GM12878 (cell line): ENCODE measurements around the gene IL18R1.

Source experiments
- ASH2L ChIP-seq: fragments of 300-600, 200-600 bp; sonication (generic); IDR thresholded peaks from 2 replicates; pipeline ENCODE4 v1.6.1; 2017; ENCODE audit warnings: low read depth, mild to moderate bottlenecking, borderline replicate concordance
- BMI1 ChIP-seq: fragments of 450-650 bp; IDR thresholded peaks from 2 replicates; pipeline ENCODE4 v1.6.1; 2016; ENCODE audit warnings: mild to moderate bottlenecking, moderate library complexity, borderline replicate concordance
- EP300 ChIP-seq, 2 experiments: fragments of 150-350 bp in 1 of 2; IDR thresholded peaks; 2 replicates each; pipeline ENCODE4 v1.6.1; 2011 to 2012; ENCODE audit warnings: low read depth in 2 of 2, low read length in 2 of 2, borderline replicate concordance in 1 of 2, improper control_type of control experiment in 1 of 2, inconsistent platforms in 1 of 2; ENCODE audit not compliant: control insufficient read depth in 1 of 2
- EZH2 ChIP-seq: IDR thresholded peaks from 2 replicates; pipeline ENCODE4 v1.6.1; 2012; ENCODE audit warnings: low read depth, mild to moderate bottlenecking, control low read depth, inconsistent platforms, low read length, borderline replicate concordance; ENCODE audit not compliant: control insufficient read depth
- FOXM1 ChIP-seq: IDR thresholded peaks from 2 replicates; pipeline ENCODE4 v1.6.1; 2012; ENCODE audit warnings: low read depth, mild to moderate bottlenecking, inconsistent platforms, low read length, moderate library complexity
- NR2C2 ChIP-seq: IDR thresholded peaks from 2 replicates; pipeline ENCODE4 v1.6.1; 2011; ENCODE audit warnings: borderline replicate concordance, low read depth; ENCODE audit not compliant: control insufficient read depth, insufficient read length
- POLR2A ChIP-seq: IDR thresholded peaks from 2 replicates; pipeline ENCODE4 v1.6.1; 2011; ENCODE audit warnings: low read depth, mild to moderate bottlenecking, low read length
- TBL1XR1 ChIP-seq: IDR thresholded peaks from 2 replicates; pipeline ENCODE4 v1.6.1; 2012; ENCODE audit warnings: low read depth, low read length, improper control_type of control experiment
- TCF12 ChIP-seq: IDR thresholded peaks from 2 replicates; pipeline ENCODE4 v1.6.1; 2011; ENCODE audit warnings: low read depth, mild to moderate bottlenecking, low read length
- ZNF24 ChIP-seq: fragments of 450-650 bp; IDR thresholded peaks from 2 replicates; pipeline ENCODE4 v1.6.1; 2017; ENCODE audit warnings: antibody characterized with exemption, mild to moderate bottlenecking
- TF ChIP-seq, protein P1 (sequence below): IDR thresholded peaks from 2 replicates; pipeline ENCODE4 v1.6.1; 2012; ENCODE audit warnings: low read depth, low read length, improper control_type of control experiment
- TF ChIP-seq, protein P2 (sequence below), 3 experiments: IDR thresholded peaks in 2 of 3; conservative IDR thresholded peaks in 1 of 3; 2 replicates each; pipeline ENCODE4 v1.5.1; 2011; ENCODE audit warnings: low read depth in 3 of 3, low read length in 3 of 3, mild to moderate bottlenecking in 3 of 3, control low read depth in 2 of 3, moderate library complexity in 2 of 3, inconsistent platforms in 1 of 3, mixed read lengths in 1 of 3; ENCODE audit not compliant: control insufficient read depth in 2 of 3, insufficient read depth in 1 of 3; ENCODE audit errors: extremely low read depth in 1 of 3
- TF ChIP-seq, protein P3 (sequence below): IDR thresholded peaks from 2 replicates; pipeline ENCODE4 v1.6.1; 2012; ENCODE audit warnings: mild to moderate bottlenecking, low read depth, low read length
- TF ChIP-seq, protein P4 (sequence below): IDR thresholded peaks from 2 replicates; pipeline ENCODE4 v1.6.1; 2012; ENCODE audit warnings: low read depth, low read length, improper control_type of control experiment

DNA sequence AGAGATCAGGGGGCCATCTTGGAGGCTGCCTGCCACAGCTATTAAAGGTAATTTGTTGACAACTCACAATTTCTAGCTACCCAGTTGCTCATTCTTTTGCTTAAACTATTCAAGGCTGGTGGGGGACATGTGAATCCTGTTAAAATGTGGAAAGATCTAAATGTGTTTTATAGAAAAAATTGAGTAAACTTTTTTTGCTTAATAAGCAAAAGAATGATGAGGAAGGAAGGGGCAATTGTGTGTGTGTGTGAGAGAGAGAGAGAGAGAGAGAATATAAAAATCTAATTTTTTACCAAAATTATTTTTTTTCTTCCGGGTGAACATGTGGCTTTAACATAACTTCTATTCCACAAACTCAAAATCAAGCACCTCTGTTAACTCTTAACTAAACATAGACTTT is 49.5 kb upstream of the IL18R1 start:
- TF ChIP-seq, protein P1, sequence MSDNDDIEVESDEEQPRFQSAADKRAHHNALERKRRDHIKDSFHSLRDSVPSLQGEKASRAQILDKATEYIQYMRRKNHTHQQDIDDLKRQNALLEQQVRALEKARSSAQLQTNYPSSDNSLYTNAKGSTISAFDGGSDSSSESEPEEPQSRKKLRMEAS, result no peak
- TF ChIP-seq, protein P2, sequence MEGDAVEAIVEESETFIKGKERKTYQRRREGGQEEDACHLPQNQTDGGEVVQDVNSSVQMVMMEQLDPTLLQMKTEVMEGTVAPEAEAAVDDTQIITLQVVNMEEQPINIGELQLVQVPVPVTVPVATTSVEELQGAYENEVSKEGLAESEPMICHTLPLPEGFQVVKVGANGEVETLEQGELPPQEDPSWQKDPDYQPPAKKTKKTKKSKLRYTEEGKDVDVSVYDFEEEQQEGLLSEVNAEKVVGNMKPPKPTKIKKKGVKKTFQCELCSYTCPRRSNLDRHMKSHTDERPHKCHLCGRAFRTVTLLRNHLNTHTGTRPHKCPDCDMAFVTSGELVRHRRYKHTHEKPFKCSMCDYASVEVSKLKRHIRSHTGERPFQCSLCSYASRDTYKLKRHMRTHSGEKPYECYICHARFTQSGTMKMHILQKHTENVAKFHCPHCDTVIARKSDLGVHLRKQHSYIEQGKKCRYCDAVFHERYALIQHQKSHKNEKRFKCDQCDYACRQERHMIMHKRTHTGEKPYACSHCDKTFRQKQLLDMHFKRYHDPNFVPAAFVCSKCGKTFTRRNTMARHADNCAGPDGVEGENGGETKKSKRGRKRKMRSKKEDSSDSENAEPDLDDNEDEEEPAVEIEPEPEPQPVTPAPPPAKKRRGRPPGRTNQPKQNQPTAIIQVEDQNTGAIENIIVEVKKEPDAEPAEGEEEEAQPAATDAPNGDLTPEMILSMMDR (IDR thresholded peaks at IDR 0.05 in 2 of 3, conservative IDR thresholded peaks at IDR 0.05 in 1 of 3; ENCODE audit: control insufficient read depth in 2 of 3, extremely low read depth in 1 of 3, insufficient read depth in 1 of 3, low read depth in 3 of 3, low read length in 3 of 3), result no peak
- TF ChIP-seq NR2C2 (no peak), BMI1 (no peak), TBL1XR1 (no peak), ASH2L (no peak), EZH2 (no peak), TCF12 (no peak), ZNF24 (no peak), FOXM1 (no peak), POLR2A (no peak), EP300 (IDR thresholded peaks at IDR 0.05; ENCODE audit: borderline replicate concordance in 1 of 2, control insufficient read depth in 1 of 2, low read depth in 2 of 2, low read length in 2 of 2) (no peak)
- TF ChIP-seq, protein P3, sequence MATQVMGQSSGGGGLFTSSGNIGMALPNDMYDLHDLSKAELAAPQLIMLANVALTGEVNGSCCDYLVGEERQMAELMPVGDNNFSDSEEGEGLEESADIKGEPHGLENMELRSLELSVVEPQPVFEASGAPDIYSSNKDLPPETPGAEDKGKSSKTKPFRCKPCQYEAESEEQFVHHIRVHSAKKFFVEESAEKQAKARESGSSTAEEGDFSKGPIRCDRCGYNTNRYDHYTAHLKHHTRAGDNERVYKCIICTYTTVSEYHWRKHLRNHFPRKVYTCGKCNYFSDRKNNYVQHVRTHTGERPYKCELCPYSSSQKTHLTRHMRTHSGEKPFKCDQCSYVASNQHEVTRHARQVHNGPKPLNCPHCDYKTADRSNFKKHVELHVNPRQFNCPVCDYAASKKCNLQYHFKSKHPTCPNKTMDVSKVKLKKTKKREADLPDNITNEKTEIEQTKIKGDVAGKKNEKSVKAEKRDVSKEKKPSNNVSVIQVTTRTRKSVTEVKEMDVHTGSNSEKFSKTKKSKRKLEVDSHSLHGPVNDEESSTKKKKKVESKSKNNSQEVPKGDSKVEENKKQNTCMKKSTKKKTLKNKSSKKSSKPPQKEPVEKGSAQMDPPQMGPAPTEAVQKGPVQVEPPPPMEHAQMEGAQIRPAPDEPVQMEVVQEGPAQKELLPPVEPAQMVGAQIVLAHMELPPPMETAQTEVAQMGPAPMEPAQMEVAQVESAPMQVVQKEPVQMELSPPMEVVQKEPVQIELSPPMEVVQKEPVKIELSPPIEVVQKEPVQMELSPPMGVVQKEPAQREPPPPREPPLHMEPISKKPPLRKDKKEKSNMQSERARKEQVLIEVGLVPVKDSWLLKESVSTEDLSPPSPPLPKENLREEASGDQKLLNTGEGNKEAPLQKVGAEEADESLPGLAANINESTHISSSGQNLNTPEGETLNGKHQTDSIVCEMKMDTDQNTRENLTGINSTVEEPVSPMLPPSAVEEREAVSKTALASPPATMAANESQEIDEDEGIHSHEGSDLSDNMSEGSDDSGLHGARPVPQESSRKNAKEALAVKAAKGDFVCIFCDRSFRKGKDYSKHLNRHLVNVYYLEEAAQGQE, result no peak
- TF ChIP-seq, protein P4, sequence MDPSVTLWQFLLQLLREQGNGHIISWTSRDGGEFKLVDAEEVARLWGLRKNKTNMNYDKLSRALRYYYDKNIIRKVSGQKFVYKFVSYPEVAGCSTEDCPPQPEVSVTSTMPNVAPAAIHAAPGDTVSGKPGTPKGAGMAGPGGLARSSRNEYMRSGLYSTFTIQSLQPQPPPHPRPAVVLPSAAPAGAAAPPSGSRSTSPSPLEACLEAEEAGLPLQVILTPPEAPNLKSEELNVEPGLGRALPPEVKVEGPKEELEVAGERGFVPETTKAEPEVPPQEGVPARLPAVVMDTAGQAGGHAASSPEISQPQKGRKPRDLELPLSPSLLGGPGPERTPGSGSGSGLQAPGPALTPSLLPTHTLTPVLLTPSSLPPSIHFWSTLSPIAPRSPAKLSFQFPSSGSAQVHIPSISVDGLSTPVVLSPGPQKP, result no peak
